HepG2 (cell line): ENCODE data around the gene ASTN2. TPM values are rescaled to one million over a fixed set of nuclear protein-coding genes. Genes with fewer than 3 reads are reported as not detected.

Experiments used
- ATM ChIP-seq: fragments of 450-650 bp; IDR thresholded peaks from 2 replicates; pipeline ENCODE4 v1.7.1; 2017; ENCODE audit warnings: mild to moderate bottlenecking, borderline replicate concordance
- CBX2 ChIP-seq, 2 experiments: fragments of 200-600 bp in 1 of 2; sonication (generic); formaldehyde crosslinking in 1 of 2; IDR thresholded peaks; 2 replicates each; pipeline versions ENCODE4 v1.7.0 to v1.8.1; 2018 to 2022; ENCODE audit warnings: low read depth in 2 of 2, low read length in 1 of 2, mild to moderate bottlenecking in 1 of 2, missing genetic modification reagents in 1 of 2
- GABPB1 ChIP-seq: IDR thresholded peaks from 2 replicates; pipeline ENCODE4 v1.6.1; 2016; ENCODE audit warnings: mild to moderate bottlenecking, missing genetic modification reagents, moderate library complexity, missing compliant biosample characterization
- GPBP1L1 ChIP-seq: sonication (generic); formaldehyde crosslinking; IDR thresholded peaks from 2 replicates; pipeline ENCODE4 v1.5.0; 2020; ENCODE audit warnings: mild to moderate bottlenecking, missing genetic modification reagents
- GZF1 ChIP-seq: sonication (generic); formaldehyde crosslinking; IDR thresholded peaks from 2 replicates; pipeline ENCODE4 v1.5.1; 2020; ENCODE audit warnings: mild to moderate bottlenecking, missing genetic modification reagents
- HNRNPH1 ChIP-seq: fragments of 200-400 bp; formaldehyde crosslinking; optimal IDR thresholded peaks from 2 replicates; pipeline ENCODE3; 2017; ENCODE audit warnings: mild to moderate bottlenecking, low read depth, low read length
- IRF2 ChIP-seq: IDR thresholded peaks from 2 replicates; pipeline ENCODE4 v1.6.1; 2018; ENCODE audit warnings: missing genetic modification reagents, missing compliant biosample characterization
- KLF11 ChIP-seq: IDR thresholded peaks from 2 replicates; pipeline ENCODE4 v1.6.1; 2016; ENCODE audit warnings: missing compliant biosample characterization
- KLF16 ChIP-seq, 2 experiments: sonication (generic) in 1 of 2; formaldehyde crosslinking in 1 of 2; IDR thresholded peaks; 2 replicates each; pipeline versions ENCODE4 v1.6.1 to v1.8.0; 2016 to 2023; ENCODE audit warnings: missing genetic modification reagents in 2 of 2, missing compliant biosample characterization in 1 of 2
- MIER2 ChIP-seq: IDR thresholded peaks from 2 replicates; pipeline ENCODE4 v1.6.1; 2016; ENCODE audit warnings: missing biosample characterization, missing genetic modification reagents
- NONO ChIP-seq, 2 experiments: fragments of 450-650 bp in 1 of 2; sonication (generic) in 1 of 2; formaldehyde crosslinking in 1 of 2; IDR thresholded peaks in 1 of 2; conservative IDR thresholded peaks in 1 of 2; 2 replicates each; pipeline versions ENCODE4 v1.6.1 to v1.8.0; 2017 to 2022; ENCODE audit warnings: mild to moderate bottlenecking in 1 of 2, missing genetic modification reagents in 1 of 2, moderate library complexity in 1 of 2
- NR2F6 ChIP-seq, 2 experiments: IDR thresholded peaks; 2 replicates each; pipeline ENCODE4 v1.6.1; 2016; ENCODE audit warnings: antibody characterized with exemption in 1 of 2, mild to moderate bottlenecking in 1 of 2
- RBM39 ChIP-seq: fragments of 200-400 bp; formaldehyde crosslinking; IDR thresholded peaks from one replicate; pipeline ENCODE4 v1.6.1; 2018; ENCODE audit warnings: antibody characterized with exemption, mild to moderate bottlenecking, low read depth, low read length; ENCODE audit not compliant: poor library complexity, severe bottlenecking
- SIN3B ChIP-seq: fragments of 150-350 bp; IDR thresholded peaks from 2 replicates; pipeline ENCODE4 v1.6.1; 2014; ENCODE audit warnings: low read length
- TARDBP ChIP-seq: sonication (generic); formaldehyde crosslinking; IDR thresholded peaks from 2 replicates; pipeline ENCODE4 v1.8.0; 2022; ENCODE audit warnings: mild to moderate bottlenecking, missing genetic modification reagents
- ZBTB21 ChIP-seq: sonication (generic); formaldehyde crosslinking; IDR thresholded peaks from 2 replicates; pipeline ENCODE4 v1.4.0; 2020; ENCODE audit warnings: missing genetic modification reagents
- ZBTB7B ChIP-seq: sonication (generic); formaldehyde crosslinking; IDR thresholded peaks from 2 replicates; pipeline ENCODE4 v1.4.0; 2020; ENCODE audit warnings: missing genetic modification reagents
- ZNF362 ChIP-seq: sonication (generic); formaldehyde crosslinking; IDR thresholded peaks from 2 replicates; pipeline ENCODE4 v1.4.0; 2020; ENCODE audit warnings: missing genetic modification reagents, mild to moderate bottlenecking, borderline replicate concordance
- ZNF574 ChIP-seq: sonication (generic); formaldehyde crosslinking; IDR thresholded peaks from 2 replicates; pipeline ENCODE4 v1.4.0; 2020; ENCODE audit warnings: missing genetic modification reagents
- ZNF770 ChIP-seq: sonication (generic); formaldehyde crosslinking; IDR thresholded peaks from 2 replicates; pipeline ENCODE4 v1.5.0; 2020; ENCODE audit warnings: mild to moderate bottlenecking, missing genetic modification reagents
- polyA plus RNA-seq, 8 experiments: library from polyadenylated mRNA; depleted of rRNA in 3 of 8; stranded (reverse) in 7 of 8; unstranded in 1 of 8; fragments of >200 nt; fragmentation: Illumina TruSeq in 4 of 8; extraction: Trizol in 4 of 8; gene quantifications; 2 replicates each; pipeline versions ENCODE4 v1.2.1 to v1.2.3, GENCODE V29; 2011 to 2016; ENCODE audit warnings: low read depth in 4 of 8, missing spikeins in 1 of 8, mixed read lengths in 1 of 8; ENCODE audit not compliant: insufficient read depth in 1 of 8
- total RNA-seq, 5 experiments: library from RNA; depleted of rRNA; stranded (reverse); fragments of >200 nt; fragmentation: Illumina TruSeq; extraction: Trizol; gene quantifications; 2 replicates each; pipeline ENCODE4 v1.2.3, GENCODE V29; 2016; ENCODE audit warnings: low read depth in 1 of 5
- TF ChIP-seq, protein P1 (sequence below): sonication (generic); formaldehyde crosslinking; IDR thresholded peaks from 2 replicates; pipeline ENCODE4 v1.8.0; 2022; ENCODE audit warnings: missing genetic modification reagents, mild to moderate bottlenecking, borderline replicate concordance

Gene ASTN2
- total and polyA plus RNA-seq, 2 of the 13 experiments (the other 11 are each of a cell fraction or from before 2014, with no cell fraction given) = 5.2 to 13.5 TPM

DNA sequence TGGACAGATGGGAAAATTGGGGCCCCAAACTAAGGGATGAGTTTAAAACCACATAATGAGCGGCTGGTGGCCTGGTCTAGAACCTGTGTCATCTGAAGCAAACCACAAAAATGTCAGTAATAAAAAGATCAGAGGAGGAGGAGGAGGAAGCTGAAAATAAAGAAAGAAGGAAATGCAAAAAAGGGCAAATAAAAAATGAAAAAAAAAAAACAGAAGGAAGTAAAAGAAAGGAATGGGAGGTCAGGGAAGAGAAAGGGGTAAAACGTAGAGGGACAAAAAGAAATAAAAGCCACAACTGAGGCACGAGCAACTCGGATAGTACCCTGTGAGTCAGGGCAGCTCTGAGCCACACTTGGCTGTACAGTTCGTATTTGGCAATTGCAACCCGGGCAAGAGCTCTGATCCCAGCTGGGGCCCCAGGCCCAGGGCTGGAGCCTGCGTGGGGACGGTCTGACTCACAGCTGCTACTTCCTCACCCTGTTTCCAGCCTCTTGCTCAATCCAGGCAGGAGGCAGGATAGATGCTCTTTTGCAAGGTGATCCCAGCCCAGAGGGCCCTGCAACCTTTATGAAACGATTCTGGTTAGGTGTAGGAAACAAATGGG lies 865.7 kb downstream of the ASTN2 start (continued):
- 0 out of 2 replicates have a peak, but pooled peaks have one; percentile 56 for TF ChIP-seq KLF11
- TF ChIP-seq SIN3B = no peak
- no peak for TF ChIP-seq RBM39
- TF ChIP-seq GABPB1 (CRISPR knock-in tag) = peak; percentile 61
- no peak for TF ChIP-seq ATM
- no peak for TF ChIP-seq NONO (IDR thresholded peaks at IDR 0.05)
- no peak for TF ChIP-seq NONO (CRISPR knock-in tag; conservative IDR thresholded peaks at IDR 0.05)
- no peak for TF ChIP-seq NR2F6 (IDR thresholded peaks at IDR 0.05)
- peak; percentile 66; the same call in 1 of the 2 replicates for TF ChIP-seq NR2F6 (CRISPR knock-in tag; IDR thresholded peaks at IDR 0.05)
- TF ChIP-seq, protein P1, sequence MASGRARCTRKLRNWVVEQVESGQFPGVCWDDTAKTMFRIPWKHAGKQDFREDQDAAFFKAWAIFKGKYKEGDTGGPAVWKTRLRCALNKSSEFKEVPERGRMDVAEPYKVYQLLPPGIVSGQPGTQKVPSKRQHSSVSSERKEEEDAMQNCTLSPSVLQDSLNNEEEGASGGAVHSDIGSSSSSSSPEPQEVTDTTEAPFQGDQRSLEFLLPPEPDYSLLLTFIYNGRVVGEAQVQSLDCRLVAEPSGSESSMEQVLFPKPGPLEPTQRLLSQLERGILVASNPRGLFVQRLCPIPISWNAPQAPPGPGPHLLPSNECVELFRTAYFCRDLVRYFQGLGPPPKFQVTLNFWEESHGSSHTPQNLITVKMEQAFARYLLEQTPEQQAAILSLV (CRISPR knock-in tag) = no peak
- TF ChIP-seq ZNF574 (CRISPR knock-in tag) = 0 out of 2 replicates have a peak, but pooled peaks have one; percentile 44
- no peak for TF ChIP-seq GPBP1L1 (CRISPR knock-in tag)
- TF ChIP-seq ZNF770 (CRISPR knock-in tag) = no peak
- TF ChIP-seq ZBTB7B (CRISPR knock-in tag) = peak; percentile 19; the same call in 1 of the 2 replicates
- TF ChIP-seq KLF16 (CRISPR knock-in tag; IDR thresholded peaks at IDR 0.05) = peak in 1 of 2 experiments; percentile 63; a peak in 2 of 4 replicates
- TF ChIP-seq GZF1 = no peak
- no peak for TF ChIP-seq CBX2 (IDR thresholded peaks at IDR 0.05; ENCODE audit: low read depth, low read length)
- TF ChIP-seq CBX2 (CRISPR knock-in tag; IDR thresholded peaks at IDR 0.05; ENCODE audit: low read depth) = no peak
- TF ChIP-seq IRF2 (CRISPR knock-in tag) = peak; percentile 71; the same call in 1 of the 2 replicates
- TF ChIP-seq ZBTB21 (CRISPR knock-in tag) = no peak
- TF ChIP-seq ZNF362 (CRISPR knock-in tag) = no peak
- TF ChIP-seq MIER2 (CRISPR knock-in tag) = peak; percentile 33; the same call in 1 of the 2 replicates
- no peak for TF ChIP-seq HNRNPH1
- peak; percentile 67; the same call in 1 of the 2 replicates for TF ChIP-seq TARDBP (CRISPR knock-in tag)
